WTC11 (cell line): ENCODE data around the gene UBE2E1.

Source experiments
- CREM ChIP-seq: sonication (generic); formaldehyde crosslinking; IDR thresholded peaks from 2 replicates; pipeline ENCODE4 v1.8.1; 2022; ENCODE audit warnings: mild to moderate bottlenecking, missing genetic modification reagents, moderate library complexity
- NFYB ChIP-seq: sonication (generic); formaldehyde crosslinking; conservative IDR thresholded peaks from 2 replicates; pipeline ENCODE4 v1.8.0; 2022; ENCODE audit warnings: low read depth, missing genetic modification reagents
- NR2C2 ChIP-seq: sonication (generic); formaldehyde crosslinking; IDR thresholded peaks from 2 replicates; pipeline ENCODE4 v1.8.0; 2022; ENCODE audit warnings: mild to moderate bottlenecking, missing genetic modification reagents
- TF ChIP-seq, protein P1 (sequence below): sonication (generic); formaldehyde crosslinking; IDR thresholded peaks from 2 replicates; pipeline ENCODE4 v1.8.0; 2022; ENCODE audit warnings: mild to moderate bottlenecking, missing genetic modification reagents
- TF ChIP-seq, protein P2 (sequence below): sonication (generic); formaldehyde crosslinking; IDR thresholded peaks from 2 replicates; pipeline ENCODE4 v1.8.1; 2023; ENCODE audit warnings: mild to moderate bottlenecking, missing genetic modification reagents, moderate library complexity
- TF ChIP-seq, protein P3 (sequence below): fragments of 200-600 bp; IDR thresholded peaks from 2 replicates; pipeline ENCODE4 v1.8.0; 2022; ENCODE audit warnings: antibody characterized with exemption
- TF ChIP-seq, protein P4 (sequence below): sonication (generic); formaldehyde crosslinking; IDR thresholded peaks from 2 replicates; pipeline ENCODE4 v1.8.0; 2022; ENCODE audit warnings: missing genetic modification reagents
- TF ChIP-seq, protein P5 (sequence below): sonication (generic); formaldehyde crosslinking; IDR thresholded peaks from 2 replicates; pipeline ENCODE4 v1.8.0; 2022; ENCODE audit warnings: mild to moderate bottlenecking, missing genetic modification reagents

DNA sequence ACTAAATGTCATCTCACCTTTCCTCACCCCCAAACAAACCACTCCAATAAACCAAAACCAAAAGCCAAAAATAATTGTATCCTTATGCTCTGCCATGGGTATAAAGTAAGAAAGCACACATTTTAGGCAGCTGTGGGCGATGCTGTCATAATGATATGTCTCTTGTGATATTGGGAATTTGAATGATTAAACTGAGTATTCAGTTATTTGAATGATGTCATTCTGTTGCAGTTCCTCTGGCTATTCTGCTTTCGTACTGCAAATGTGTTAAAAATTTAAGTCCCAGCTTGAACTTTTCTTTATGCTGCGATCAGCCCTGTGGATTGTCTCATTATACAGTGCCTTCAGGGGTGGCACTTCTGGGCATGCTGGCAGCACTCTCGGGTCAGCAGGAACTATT, 128.5 kb downstream of the UBE2E1 start:
- TF ChIP-seq, protein P1, sequence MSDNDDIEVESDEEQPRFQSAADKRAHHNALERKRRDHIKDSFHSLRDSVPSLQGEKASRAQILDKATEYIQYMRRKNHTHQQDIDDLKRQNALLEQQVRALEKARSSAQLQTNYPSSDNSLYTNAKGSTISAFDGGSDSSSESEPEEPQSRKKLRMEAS: no peak
- TF ChIP-seq, protein P2, sequence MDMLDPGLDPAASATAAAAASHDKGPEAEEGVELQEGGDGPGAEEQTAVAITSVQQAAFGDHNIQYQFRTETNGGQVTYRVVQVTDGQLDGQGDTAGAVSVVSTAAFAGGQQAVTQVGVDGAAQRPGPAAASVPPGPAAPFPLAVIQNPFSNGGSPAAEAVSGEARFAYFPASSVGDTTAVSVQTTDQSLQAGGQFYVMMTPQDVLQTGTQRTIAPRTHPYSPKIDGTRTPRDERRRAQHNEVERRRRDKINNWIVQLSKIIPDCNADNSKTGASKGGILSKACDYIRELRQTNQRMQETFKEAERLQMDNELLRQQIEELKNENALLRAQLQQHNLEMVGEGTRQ (CRISPR knock-in tag): no peak
- TF ChIP-seq, protein P3, sequence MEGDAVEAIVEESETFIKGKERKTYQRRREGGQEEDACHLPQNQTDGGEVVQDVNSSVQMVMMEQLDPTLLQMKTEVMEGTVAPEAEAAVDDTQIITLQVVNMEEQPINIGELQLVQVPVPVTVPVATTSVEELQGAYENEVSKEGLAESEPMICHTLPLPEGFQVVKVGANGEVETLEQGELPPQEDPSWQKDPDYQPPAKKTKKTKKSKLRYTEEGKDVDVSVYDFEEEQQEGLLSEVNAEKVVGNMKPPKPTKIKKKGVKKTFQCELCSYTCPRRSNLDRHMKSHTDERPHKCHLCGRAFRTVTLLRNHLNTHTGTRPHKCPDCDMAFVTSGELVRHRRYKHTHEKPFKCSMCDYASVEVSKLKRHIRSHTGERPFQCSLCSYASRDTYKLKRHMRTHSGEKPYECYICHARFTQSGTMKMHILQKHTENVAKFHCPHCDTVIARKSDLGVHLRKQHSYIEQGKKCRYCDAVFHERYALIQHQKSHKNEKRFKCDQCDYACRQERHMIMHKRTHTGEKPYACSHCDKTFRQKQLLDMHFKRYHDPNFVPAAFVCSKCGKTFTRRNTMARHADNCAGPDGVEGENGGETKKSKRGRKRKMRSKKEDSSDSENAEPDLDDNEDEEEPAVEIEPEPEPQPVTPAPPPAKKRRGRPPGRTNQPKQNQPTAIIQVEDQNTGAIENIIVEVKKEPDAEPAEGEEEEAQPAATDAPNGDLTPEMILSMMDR: no peak
- TF ChIP-seq, protein P4, sequence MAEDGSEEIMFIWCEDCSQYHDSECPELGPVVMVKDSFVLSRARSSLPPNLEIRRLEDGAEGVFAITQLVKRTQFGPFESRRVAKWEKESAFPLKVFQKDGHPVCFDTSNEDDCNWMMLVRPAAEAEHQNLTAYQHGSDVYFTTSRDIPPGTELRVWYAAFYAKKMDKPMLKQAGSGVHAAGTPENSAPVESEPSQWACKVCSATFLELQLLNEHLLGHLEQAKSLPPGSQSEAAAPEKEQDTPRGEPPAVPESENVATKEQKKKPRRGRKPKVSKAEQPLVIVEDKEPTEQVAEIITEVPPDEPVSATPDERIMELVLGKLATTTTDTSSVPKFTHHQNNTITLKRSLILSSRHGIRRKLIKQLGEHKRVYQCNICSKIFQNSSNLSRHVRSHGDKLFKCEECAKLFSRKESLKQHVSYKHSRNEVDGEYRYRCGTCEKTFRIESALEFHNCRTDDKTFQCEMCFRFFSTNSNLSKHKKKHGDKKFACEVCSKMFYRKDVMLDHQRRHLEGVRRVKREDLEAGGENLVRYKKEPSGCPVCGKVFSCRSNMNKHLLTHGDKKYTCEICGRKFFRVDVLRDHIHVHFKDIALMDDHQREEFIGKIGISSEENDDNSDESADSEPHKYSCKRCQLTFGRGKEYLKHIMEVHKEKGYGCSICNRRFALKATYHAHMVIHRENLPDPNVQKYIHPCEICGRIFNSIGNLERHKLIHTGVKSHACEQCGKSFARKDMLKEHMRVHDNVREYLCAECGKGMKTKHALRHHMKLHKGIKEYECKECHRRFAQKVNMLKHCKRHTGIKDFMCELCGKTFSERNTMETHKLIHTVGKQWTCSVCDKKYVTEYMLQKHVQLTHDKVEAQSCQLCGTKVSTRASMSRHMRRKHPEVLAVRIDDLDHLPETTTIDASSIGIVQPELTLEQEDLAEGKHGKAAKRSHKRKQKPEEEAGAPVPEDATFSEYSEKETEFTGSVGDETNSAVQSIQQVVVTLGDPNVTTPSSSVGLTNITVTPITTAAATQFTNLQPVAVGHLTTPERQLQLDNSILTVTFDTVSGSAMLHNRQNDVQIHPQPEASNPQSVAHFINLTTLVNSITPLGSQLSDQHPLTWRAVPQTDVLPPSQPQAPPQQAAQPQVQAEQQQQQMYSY (CRISPR knock-in tag): no peak
- TF ChIP-seq NFYB (CRISPR knock-in tag): no peak
- no peak for TF ChIP-seq CREM (CRISPR knock-in tag)
- TF ChIP-seq, protein P5, sequence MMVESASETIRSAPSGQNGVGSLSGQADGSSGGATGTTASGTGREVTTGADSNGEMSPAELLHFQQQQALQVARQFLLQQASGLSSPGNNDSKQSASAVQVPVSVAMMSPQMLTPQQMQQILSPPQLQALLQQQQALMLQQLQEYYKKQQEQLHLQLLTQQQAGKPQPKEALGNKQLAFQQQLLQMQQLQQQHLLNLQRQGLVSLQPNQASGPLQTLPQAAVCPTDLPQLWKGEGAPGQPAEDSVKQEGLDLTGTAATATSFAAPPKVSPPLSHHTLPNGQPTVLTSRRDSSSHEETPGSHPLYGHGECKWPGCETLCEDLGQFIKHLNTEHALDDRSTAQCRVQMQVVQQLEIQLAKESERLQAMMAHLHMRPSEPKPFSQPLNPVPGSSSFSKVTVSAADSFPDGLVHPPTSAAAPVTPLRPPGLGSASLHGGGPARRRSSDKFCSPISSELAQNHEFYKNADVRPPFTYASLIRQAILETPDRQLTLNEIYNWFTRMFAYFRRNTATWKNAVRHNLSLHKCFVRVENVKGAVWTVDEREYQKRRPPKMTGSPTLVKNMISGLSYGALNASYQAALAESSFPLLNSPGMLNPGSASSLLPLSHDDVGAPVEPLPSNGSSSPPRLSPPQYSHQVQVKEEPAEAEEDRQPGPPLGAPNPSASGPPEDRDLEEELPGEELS (CRISPR knock-in tag): no peak
- TF ChIP-seq NR2C2: no peak
